Mucosa of descending colon (tissue), 3 donors: Measurements from ENCODE around the gene RGS7. TPM values are rescaled to one million over a fixed set of nuclear protein-coding genes. Genes with fewer than 3 reads are reported as not detected.

ENCODE experiments used
- ATAC-seq: fragments of 200-7000 bp; cut with Tn5 transposase; one replicate; pipeline ENCODE4 v1.9.1; 2020; ENCODE audit warnings: mild to moderate bottlenecking, moderate library complexity
- DNase-seq, 3 donors: peaks; one replicate each; pipeline ENCODE4 v3.0.0-alpha.2; 2020
- H3K36me3 ChIP-seq: fragments of 200-600 bp; one replicate; pipeline ENCODE4 v1.8.0; 2021; ENCODE audit warnings: low read depth, mild to moderate bottlenecking
- H3K4me1 ChIP-seq: fragments of 200-600 bp; one replicate; pipeline ENCODE4 v1.8.0; 2021; ENCODE audit warnings: low read depth, mild to moderate bottlenecking
- H3K4me3 ChIP-seq: fragments of 200-600 bp; one replicate; pipeline ENCODE4 v1.8.0; 2021; ENCODE audit warnings: mild to moderate bottlenecking
- H3K9me3 ChIP-seq: fragments of 200-600 bp; one replicate; pipeline ENCODE4 v1.8.0; 2021; ENCODE audit warnings: mild to moderate bottlenecking
- CTCF ChIP-seq: fragments of 200-600 bp; IDR thresholded peaks from one replicate; pipeline ENCODE4 v1.8.0; 2022; ENCODE audit warnings: antibody characterized with exemption, mild to moderate bottlenecking
- intact Hi-C, 2 donors: fragments of 100-400 bp; cut with DNase I in 1 of 2; cut with micrococcal nuclease in 1 of 2; formaldehyde crosslinking; loops; one replicate each; pipeline versions ENCODE4 v1.11.0 to v1.11.1; 2022; cut with DNase I, micrococcal nuclease
- total RNA-seq, 3 donors: library from RNA; stranded (reverse); fragmentation: NEBNext Ultra II Directional in 2 of 3; extraction: Animal tissue kit (Norgen Biotek cat#: 25700) in 2 of 3; gene quantifications; one replicate each; pipeline versions ENCODE4 v1.2.1 to v1.2.4, GENCODE V29; 2021 to 2023
- donor health status: DM: no; HTN: no; CAD: no; lungs with moderate emphysema.
- donor health status: DM: no; HTN: no; CAD: no.
- donor health status: DM: no; HTN: yes; CAD: no.

The RGS7 gene
- total RNA-seq, 3 donors from 2014 or later, result 0.51 TPM; not detected in 2

- intact Hi-C loops, result no loop called here
- DNase-seq, result no peak
- no peak for ATAC-seq
- Histone ChIP-seq H3K9me3 (peaks cover 4% of the 10 kb centered on the region), H3K4me3 (no peak overlapping the region), H3K36me3 (no peaks in the 10 kb centered on the region), H3K4me1 (no peaks in the 10 kb centered on the region)
- no peak for TF ChIP-seq CTCF
Observed at GRCh38 chr1:240942901-240943300, 414.1 kb downstream of the RGS7 start.

DNA sequence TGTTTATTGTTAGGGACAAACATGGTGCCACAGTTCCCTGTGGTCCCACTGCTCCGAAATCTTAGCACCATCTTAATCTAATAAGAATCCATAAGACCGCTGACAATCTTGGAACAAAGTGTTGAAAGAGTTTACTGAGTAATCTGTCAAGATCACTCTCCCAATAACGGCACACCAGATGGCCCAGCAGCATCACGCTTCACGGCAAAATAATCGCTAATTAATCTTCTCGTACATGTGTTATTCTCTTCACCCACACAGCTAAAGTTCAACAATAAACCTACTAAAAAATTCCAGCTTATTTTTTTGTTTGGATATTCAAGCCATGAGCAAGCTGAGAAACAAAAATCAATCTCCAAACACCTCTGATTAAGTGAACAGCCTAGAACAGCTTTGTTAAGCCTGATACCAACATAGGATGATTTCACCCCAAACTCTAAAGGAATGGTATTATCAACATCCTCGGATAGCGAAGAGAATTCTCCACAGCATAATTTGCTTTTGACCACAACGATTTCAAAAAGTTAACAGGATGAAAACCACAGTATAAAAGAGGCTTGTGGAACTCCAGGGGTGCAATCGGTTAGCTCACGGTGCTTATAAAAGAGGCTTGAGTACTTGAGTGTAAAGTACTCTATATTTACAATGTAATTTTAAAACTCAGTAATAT, 415.2 kb downstream of the RGS7 start:
- H3K4me1 ChIP-seq, result no peaks in the 10 kb centered on the region
- DNase-seq, result no peak
- no peaks in the 10 kb centered on the region for H3K36me3 ChIP-seq
- no peak for ATAC-seq
- H3K4me3 ChIP-seq, result no peak overlapping the region
- TF ChIP-seq CTCF, result no peak
- H3K9me3 ChIP-seq, result peaks cover 14% of the 10 kb centered on the region
- intact Hi-C loops, result no loop called here

DNA sequence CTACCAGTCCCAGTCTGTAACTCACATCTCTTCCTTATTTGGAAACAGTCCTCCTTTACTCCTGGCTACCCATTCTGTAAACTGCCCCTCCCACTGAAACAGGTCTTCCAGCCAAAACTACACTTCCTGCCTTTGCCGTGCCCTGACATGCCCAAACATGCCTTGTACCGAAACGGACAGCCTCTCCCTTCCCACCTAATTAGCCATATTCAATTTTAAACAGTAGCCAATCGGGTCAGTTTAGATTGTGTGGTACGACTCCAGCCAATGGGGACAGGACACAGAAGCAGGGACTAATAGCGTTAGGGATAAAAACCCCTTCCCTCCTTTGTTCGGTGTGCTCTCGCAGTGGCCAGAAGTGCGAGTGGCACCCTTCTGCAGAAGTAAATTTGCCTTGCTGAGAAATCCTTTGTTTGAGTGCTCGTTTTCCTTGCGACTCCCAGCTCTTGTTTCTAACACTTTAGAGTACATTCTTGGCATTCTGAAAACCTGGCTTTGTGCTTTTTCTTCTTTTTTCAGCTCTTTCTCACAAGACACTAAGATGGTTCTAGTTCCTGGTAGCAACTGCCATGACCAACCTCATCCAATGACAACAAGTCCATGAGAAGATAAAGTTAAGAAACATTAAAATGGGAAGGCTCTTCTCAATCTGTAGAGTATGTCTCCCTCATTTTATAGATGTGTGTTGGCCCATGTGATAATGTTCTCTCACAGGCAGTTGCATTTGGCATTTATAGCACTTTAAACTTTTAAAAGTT, 419.9 kb downstream of the RGS7 start:
- no peak overlapping the region for H3K4me3 ChIP-seq
- DNase-seq, result no peak
- no peak for TF ChIP-seq CTCF
- intact Hi-C loops, result no loop called here
- H3K4me1 ChIP-seq, result no peaks in the 10 kb centered on the region
- no peak for ATAC-seq
- peaks cover 20% of the 10 kb centered on the region for H3K9me3 ChIP-seq
- no peaks in the 10 kb centered on the region for H3K36me3 ChIP-seq

- DNase-seq (no peak), ATAC-seq (no peak)
- no peak overlapping the region for H3K4me3 ChIP-seq
- intact Hi-C loops, result no loop called here
- no peaks in the 10 kb centered on the region for H3K36me3 ChIP-seq
- no peak for TF ChIP-seq CTCF
- no peaks in the 10 kb centered on the region for H3K4me1 ChIP-seq
- peaks cover 20% of the 10 kb centered on the region for H3K9me3 ChIP-seq
Observed at GRCh38 chr1:240935920-240936319, 421.1 kb downstream of the RGS7 start.

GRCh38 chr1:240931031-240931430, 426.0 kb downstream of the RGS7 start:
- DNase-seq (no peak), ATAC-seq (no peak)
- Histone ChIP-seq H3K9me3 (no peaks in the 10 kb centered on the region), H3K4me3 (no peak overlapping the region), H3K36me3 (no peaks in the 10 kb centered on the region), H3K4me1 (no peaks in the 10 kb centered on the region)
- intact Hi-C loops, result no loop called here
- TF ChIP-seq CTCF, result no peak
